ENCODE measurements around the gene LDLRAP1.

LDLRAP1 gene

GRCh38 chr1:25570798-25571521, 27.6 kb downstream of the LDLRAP1 start:
- H3K4me1 ChIP-seq (ENCODE audit: insufficient read depth, low read length, severe bottlenecking): peaks cover 11% of the 10 kb centered on the region

GRCh38 chr1:25571522-25571970, 28.1 kb downstream of the LDLRAP1 start:
- Histone ChIP-seq H3K9me3 (ENCODE audit: low read length) (no peaks in the 10 kb centered on the region), H3K79me2 (ENCODE audit: insufficient read depth, low read length) (no peaks in the 10 kb centered on the region), H2AFZ (ENCODE audit: low read length) (no peak overlapping the region), H3K4me2 (ENCODE audit: low read length) (no peak overlapping the region), H3K27me3 (ENCODE audit: insufficient read depth, low read length) (peaks cover 8% of the 10 kb centered on the region; the same call in 1 of the 2 replicates), H4K20me1 (ENCODE audit: insufficient read depth, low read length) (no peaks in the 10 kb centered on the region), H3F3A (ENCODE audit: insufficient read depth, low read length) (no peaks in the 10 kb centered on the region), H3K9ac (ENCODE audit: low read length) (no peak overlapping the region), H3K4me3 (ENCODE audit: low read depth, low read length, poor library complexity, severe bottlenecking) (no peak overlapping the region), H3K36me3 (ENCODE audit: insufficient read depth, low read length) (no peaks in the 10 kb centered on the region), H3K9me2 (ENCODE audit: low read depth, low read length) (no peaks in the 10 kb centered on the region), H3K27ac (ENCODE audit: low read depth, low read length, poor library complexity, severe bottlenecking) (no peak overlapping the region), H3K4me1 (ENCODE audit: insufficient read depth, low read length, severe bottlenecking) (peaks cover 5% of the 10 kb centered on the region)
- TF ChIP-seq CTCF (IDR thresholded peaks at IDR 0.05; ENCODE audit: low read length) (no peak), EZH2 (IDR thresholded peaks at IDR 0.05; ENCODE audit: borderline replicate concordance, low read length) (no peak)

More at GRCh38 chr1:25570798-25571521, 27.6 kb downstream of the LDLRAP1 start:
- no peaks in the 10 kb centered on the region for H3K79me2 ChIP-seq (ENCODE audit: insufficient read depth, low read length)
- H2AFZ ChIP-seq (ENCODE audit: low read length): no peak overlapping the region
- peaks cover 8% of the 10 kb centered on the region; the same call in 1 of the 2 replicates for H3K27me3 ChIP-seq (ENCODE audit: insufficient read depth, low read length)
- no peaks in the 10 kb centered on the region for H3K9me2 ChIP-seq (ENCODE audit: low read depth, low read length)
- no peak overlapping the region for H3K27ac ChIP-seq (ENCODE audit: low read depth, low read length, poor library complexity, severe bottlenecking)
- H4K20me1 ChIP-seq (ENCODE audit: insufficient read depth, low read length): no peaks in the 10 kb centered on the region
- no peak overlapping the region for H3K4me3 ChIP-seq (ENCODE audit: low read depth, low read length, poor library complexity, severe bottlenecking)
- H3K4me2 ChIP-seq (ENCODE audit: low read length): no peak overlapping the region
- H3F3A ChIP-seq (ENCODE audit: insufficient read depth, low read length): no peaks in the 10 kb centered on the region
- no peak overlapping the region for H3K9ac ChIP-seq (ENCODE audit: low read length)
- TF ChIP-seq CTCF (IDR thresholded peaks at IDR 0.05; ENCODE audit: low read length) (no peak), EZH2 (IDR thresholded peaks at IDR 0.05; ENCODE audit: borderline replicate concordance, low read length) (no peak)
- no peaks in the 10 kb centered on the region for H3K36me3 ChIP-seq (ENCODE audit: insufficient read depth, low read length)
- H3K9me3 ChIP-seq (ENCODE audit: low read length): no peaks in the 10 kb centered on the region

GRCh38 chr1:25572107-25572506, 28.7 kb downstream of the LDLRAP1 start:
- Histone ChIP-seq H3K79me2 (ENCODE audit: insufficient read depth, low read length) (no peaks in the 10 kb centered on the region), H3K9me2 (ENCODE audit: low read depth, low read length) (no peaks in the 10 kb centered on the region), H3K36me3 (ENCODE audit: insufficient read depth, low read length) (no peaks in the 10 kb centered on the region), H3K4me2 (ENCODE audit: low read length) (no peak overlapping the region), H3K9me3 (ENCODE audit: low read length) (no peaks in the 10 kb centered on the region), H3F3A (ENCODE audit: insufficient read depth, low read length) (no peaks in the 10 kb centered on the region), H3K27me3 (ENCODE audit: insufficient read depth, low read length) (peaks cover 8% of the 10 kb centered on the region; the same call in 1 of the 2 replicates), H3K9ac (ENCODE audit: low read length) (no peak overlapping the region), H2AFZ (ENCODE audit: low read length) (no peak overlapping the region), H3K4me3 (ENCODE audit: low read depth, low read length, poor library complexity, severe bottlenecking) (no peak overlapping the region), H4K20me1 (ENCODE audit: insufficient read depth, low read length) (no peaks in the 10 kb centered on the region), H3K27ac (ENCODE audit: low read depth, low read length, poor library complexity, severe bottlenecking) (no peak overlapping the region), H3K4me1 (ENCODE audit: insufficient read depth, low read length, severe bottlenecking) (no peaks in the 10 kb centered on the region)
- TF ChIP-seq EZH2 (IDR thresholded peaks at IDR 0.05; ENCODE audit: borderline replicate concordance, low read length) (no peak), CTCF (IDR thresholded peaks at IDR 0.05; ENCODE audit: low read length) (no peak)
